Activated naive CD8-positive, alpha-beta T cell treated with anti-CD3 and anti-CD28 coated beads, Interleukin-2, amount 50 U/mL, for 16 hours (primary cell): ENCODE data around the gene TRAF3.
"Not testable (repeated sequence)": the region's sequence is repeated elsewhere in the genome, so short reads cannot be mapped to it uniquely, and the experiment has no call there.

Source experiments
- DNase-seq: peaks from one replicate; pipeline ENCODE4 v3.0.0-alpha.2; 2020; ENCODE audit warnings: low read depth, low spot score

Gene TRAF3

DNA sequence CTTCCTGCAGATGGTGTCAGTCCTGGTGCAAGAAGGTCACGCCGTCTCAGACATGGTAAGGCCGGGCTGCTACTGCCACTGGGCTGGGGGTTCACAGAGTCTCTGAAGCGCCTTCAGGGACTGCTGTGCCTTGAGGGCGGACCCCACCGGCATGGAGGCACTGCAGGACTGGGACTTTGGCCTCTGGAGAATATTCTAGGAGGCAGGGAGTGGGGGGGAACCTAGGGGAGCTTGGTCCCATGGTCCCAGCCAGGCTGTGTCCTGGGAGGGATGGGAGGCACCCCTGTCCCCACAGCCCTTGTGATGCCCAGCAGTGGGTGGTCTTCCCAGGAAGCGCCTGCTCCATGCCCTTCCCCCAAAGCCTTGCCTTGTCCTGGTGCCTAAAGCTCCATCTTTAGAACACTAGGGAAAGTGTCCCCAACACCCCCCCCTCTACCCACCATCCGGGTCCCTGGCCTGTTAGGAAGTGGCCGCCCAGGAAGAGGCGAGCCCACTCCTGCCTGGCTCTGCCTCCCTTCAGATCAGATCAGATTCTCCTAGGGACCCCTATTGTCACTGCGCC lies 146.8 kb downstream of the TRAF3 start:
- DNase-seq = no peak

DNA sequence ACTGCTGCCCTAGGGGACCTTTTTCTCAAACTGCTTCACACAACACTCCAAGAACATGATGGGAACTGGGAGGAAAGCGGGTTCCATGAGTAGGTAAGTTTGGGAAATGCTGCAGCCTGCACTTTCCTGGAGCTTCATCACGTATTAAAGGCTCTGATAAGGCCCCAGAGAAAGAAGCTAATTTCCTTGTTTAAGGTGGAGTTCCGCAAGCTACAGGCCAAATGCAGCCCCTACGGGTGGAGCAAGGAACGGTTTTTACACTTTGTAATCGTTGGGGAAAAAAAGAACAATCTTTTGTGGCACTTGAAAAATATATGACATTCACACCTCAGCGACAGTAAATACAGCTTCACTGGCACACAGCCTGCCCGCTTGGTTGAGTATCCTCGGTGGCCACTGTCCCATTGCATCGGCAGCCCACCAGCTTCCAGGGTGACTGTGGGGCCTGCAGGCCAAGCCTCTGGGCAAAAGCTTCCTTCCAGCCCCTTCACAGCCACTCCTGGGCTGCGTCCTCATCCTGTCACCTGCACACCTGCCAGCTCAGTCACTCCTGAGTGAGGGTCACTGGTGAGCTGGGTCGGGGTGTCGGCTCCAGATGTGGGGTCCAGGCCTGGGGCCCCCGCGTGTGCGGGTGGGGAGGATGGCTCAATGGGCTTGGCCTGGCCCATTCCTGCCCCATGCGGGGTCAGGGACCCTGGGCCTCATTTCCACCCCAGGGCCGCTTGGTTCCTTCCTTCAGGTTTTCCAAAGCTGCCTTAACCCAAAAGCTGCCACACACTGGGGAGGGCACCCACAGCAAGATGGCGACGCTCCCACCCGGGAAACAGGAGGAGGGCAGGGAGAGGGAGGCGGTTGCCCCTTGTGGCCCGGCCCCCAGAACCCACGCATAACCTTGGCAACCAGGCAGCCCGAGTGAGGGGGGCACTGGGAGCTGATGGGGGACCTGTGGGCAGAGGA lies 147.7 kb downstream of the TRAF3 start:
- DNase-seq = no peak

GRCh38 chr14:102925646-102926045 lies 148.4 kb downstream of the TRAF3 start:
- DNase-seq = no peak

DNA sequence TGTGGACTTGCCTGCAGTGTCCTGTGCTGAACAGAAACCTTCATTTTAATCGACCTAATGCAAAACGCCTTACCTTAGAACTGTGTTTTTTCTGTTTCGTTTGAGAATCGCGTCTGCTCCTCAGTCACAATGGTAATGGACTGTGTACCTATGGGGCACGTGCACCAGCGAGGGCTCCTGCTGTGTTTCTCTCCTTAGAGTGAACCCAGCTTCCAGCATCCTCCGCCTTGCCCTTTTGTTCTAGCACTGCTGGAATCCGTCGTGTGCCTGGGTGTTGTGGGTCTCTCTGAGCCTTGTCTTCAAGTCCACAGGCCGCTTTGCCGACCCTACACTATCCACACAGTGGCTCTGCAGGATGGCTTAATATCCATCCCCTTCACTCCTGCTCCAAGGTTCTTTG lies 148.9 kb downstream of the TRAF3 start:
- no peak for DNase-seq

- DNase-seq = not testable (repeated sequence)
These were observed 149.6 kb downstream of the TRAF3 start for GRCh38 chr14:102926840-102927239.

DNA sequence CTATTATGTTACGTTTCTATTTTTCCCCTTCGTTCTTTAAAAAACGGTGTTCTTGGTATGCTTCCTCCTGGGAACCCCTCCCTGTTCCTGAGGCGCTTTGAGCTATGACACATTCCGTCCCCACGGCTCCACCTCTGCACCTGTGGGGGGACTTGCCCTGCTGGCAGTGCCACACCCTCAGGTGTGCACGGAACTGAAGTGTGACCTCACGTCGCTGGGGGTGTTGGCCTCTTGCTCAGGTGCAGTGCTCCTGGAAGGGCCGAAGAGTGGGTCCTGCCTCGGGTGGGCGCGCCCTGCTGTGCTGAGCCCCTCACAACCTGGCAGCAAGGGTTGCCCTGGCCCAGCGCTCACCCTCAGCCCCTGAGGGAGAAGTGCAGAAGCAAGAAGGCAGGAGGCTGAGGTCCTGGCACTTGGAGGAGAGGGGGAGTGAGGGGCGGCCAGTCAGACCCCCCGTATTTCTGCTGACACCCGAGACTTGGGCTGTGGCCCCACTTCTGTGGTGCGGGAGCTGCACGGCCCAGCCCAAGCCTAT lies 150.2 kb downstream of the TRAF3 start:
- DNase-seq = no peak

DNA sequence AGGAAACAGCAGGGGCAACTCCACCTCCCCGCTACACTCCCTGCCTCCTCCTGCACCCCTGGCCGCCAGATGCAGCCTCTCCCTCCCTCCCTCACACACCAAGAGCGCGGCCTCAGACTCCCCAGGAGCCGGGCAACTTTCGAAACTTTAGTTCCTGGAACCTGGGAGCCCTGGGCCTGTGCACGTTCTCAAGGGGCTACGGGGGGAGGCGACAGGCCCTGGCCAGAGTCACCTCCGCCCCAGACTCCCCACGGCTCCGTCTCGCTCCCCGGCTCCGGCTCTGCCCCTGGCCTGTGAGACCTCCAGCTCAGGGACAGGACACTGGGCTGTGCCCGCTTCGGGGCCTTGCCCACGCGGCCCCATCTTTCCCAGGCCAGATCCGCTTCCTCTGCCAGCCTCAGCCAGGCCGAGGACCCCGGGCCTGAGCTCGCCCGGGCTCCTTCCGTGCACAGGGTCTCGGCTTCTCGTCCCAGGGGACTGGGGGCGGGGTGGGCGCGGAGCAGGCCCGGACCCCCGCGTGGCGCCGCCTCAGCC lies 150.7 kb downstream of the TRAF3 start:
- DNase-seq = no peak

- DNase-seq = peak; percentile 69
These were observed 151.4 kb downstream of the TRAF3 start for GRCh38 chr14:102928412-102929240.

GRCh38 chr14:102929241-102930137 lies 152.2 kb downstream of the TRAF3 start:
- DNase-seq = no peak

DNA sequence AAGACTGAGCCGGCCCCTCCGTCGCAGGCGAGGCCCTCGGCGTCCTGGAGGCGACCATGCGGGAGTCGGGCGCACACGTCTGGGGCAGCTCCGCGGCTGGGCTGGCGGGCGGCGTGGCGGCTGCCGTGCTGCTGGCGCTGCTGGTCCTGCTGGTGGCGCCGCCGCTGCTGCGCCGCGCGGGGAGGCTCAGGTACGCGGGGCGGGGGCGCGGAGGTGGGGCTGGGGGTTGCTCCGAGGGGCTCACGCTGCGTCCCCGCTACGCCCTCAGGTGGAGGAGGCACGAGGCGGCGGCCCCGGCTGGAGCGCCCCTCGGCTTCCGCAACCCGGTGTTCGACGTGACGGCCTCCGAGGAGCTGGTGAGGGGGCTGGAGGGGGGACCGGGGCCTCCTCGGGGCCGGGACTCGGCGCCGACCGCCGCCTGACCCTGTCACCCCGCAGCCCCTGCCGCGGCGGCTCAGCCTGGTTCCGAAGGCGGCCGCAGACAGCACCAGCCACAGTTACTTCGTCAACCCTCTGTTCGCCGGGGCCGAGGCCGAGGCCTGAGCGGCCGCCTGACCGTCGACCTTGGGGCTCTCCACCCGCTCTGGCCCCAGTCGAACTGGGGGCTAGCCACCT lies 153.0 kb downstream of the TRAF3 start:
- no peak for DNase-seq

GRCh38 chr14:102930753-102931579 lies 153.7 kb downstream of the TRAF3 start:
- no peak for DNase-seq

DNA sequence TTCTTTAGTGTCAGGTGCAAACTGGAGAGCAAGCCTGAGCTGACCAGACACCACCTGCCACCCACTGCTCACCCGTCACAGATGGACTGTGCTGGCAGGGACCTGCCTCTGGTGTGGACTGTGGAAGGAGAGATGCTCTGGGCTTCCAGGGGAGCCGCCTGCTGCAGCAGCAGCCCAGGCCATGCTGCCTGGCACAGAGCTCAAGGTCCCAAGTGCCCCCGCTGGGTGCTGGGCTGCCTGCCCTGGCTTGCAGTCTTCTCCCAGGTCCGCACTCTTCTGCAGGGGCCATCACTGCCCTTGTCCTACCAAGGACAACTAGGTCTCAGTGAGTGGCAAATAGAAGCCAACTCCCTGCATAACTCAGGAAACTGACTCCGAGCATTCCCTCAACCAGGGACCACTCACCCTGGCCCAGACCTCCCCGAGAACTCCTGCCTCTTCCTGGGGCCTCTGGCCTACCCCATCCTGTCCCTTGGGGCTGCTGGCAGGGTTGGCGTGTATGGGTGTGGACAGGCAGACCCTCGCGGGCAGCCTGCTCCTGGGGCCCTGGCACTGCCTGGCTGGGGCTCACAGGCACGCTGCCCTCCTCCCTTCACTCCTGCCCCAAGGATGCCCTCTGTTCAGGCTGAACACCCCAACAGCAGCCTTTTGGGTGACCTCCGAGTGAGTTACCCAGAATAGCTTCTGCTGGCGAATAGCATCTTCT lies 154.5 kb downstream of the TRAF3 start:
- DNase-seq = no peak

DNA sequence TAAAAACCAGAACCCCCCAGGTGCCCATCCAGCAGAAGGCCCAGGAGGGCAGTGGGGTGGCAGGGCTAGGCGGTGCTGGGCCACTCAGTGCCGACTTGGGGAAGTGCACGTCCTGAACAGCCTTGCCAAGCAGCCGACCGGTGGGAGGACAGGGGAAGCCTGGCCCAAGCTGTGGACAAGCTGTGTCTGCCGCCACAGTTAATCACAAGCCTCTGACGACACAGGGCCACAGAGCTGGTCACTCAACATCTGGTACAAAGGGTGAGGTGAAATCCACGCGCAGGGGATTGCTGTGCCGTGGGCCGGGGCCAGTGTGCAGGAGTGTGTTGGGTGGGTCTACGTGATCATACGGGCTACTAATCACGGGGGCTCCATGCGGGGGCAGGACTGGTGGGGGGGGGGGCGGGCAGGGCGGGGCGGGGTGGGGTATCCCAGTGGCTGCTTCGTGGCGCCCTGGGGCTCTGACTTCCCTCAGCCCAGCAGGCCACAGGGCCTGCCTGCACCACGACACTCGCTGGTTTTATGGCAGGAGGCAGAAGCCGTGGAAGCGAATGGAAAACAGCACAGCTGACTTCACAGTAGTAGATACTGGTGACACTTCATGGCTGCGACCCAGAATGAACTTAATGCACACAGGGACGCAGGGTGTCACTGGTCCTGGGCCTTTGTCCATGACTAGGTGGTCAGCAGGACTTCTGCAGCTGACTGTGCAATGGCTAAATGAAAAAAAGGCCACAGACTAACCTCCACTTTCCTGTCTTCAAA lies 155.4 kb downstream of the TRAF3 start:
- no peak for DNase-seq

- DNase-seq = no peak
These were observed 156.5 kb downstream of the TRAF3 start for GRCh38 chr14:102933618-102934231.

DNA sequence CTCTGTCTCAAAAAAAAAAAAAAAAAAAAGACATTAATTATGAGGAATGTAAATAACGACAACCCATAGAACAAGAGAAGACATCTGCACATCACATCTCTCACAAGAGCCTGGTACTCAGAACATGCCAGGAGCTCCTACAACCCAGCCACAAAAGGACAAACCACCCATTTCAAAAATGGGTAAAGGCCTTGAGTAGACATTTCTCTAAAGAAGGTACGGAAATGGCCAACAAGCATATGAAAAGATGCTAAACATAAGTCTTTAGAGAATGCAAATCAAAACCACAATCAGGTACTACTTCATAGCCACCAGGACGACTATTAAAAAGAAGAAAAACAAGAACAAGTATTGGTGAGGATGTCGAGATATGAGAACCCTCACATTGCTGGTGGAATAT lies 158.5 kb downstream of the TRAF3 start:
- no peak for DNase-seq

GRCh38 chr14:102937331-102938175 lies 160.3 kb downstream of the TRAF3 start:
- no peak for DNase-seq

DNA sequence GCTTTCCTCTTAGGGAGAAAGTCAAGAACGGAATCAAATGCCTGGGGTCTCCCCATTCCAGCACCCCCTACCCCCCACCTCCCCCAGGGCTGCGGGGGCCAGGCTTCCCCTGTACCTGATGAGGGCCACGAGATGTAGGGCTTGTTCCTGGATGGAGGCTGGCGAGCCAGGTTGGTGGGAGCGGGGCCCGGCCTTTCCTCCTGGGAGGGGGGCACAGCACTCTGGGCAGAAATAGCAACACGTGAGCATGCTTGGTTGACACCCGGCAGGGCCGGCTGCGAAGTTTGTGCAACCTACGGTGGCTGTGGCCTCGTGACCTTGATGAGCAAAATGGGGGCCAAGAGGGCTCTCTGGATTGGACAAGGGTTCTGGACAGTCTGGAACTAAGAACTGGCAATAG lies 160.9 kb downstream of the TRAF3 start:
- no peak for DNase-seq
